Esophagus mucosa (tissue), 1 donor: Measurements from ENCODE around the gene DCUN1D3. TPM values are rescaled to one million over a fixed set of nuclear protein-coding genes. Genes with fewer than 3 reads are reported as not detected.
"Not testable (repeated sequence)": the region's sequence is repeated elsewhere in the genome, so short reads cannot be mapped to it uniquely, and the experiment has no call there.

Experiments
- ATAC-seq: fragments of 200-7000 bp; cut with Tn5 transposase; one replicate; pipeline ENCODE4 v1.9.1; 2020
- total RNA-seq: library from RNA; stranded (reverse); gene quantifications from one replicate; pipeline ENCODE4 v1.2.4, GENCODE V29; 2023
- donor health status: DM: yes; HTN: yes; CAD: no.

Gene DCUN1D3
- total RNA-seq, 1 donor from 2014 or later, result 17.1 TPM

GRCh38 chr16:20822521-20823325 lies 77.4 kb downstream of the DCUN1D3 start:
- ATAC-seq, result no peak

DNA sequence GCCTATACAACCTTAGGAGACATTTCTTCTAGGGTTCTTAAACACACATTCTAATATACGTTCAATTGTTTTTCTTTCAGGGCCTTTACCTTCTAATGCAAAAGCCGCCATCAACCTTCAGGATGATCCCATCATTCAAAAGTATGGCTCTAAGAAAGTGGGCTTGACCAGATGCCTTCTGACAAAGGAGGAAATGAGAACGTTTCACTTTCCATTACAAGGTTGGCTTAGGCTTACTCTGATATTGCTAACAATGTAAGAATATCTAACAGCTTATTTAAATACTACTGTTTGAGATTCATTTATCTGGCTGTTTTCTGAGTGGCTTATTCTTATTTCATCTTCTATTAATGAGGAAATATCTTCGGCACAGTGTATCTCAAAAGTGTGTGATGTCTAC lies 78.5 kb downstream of the DCUN1D3 start:
- no peak for ATAC-seq

DNA sequence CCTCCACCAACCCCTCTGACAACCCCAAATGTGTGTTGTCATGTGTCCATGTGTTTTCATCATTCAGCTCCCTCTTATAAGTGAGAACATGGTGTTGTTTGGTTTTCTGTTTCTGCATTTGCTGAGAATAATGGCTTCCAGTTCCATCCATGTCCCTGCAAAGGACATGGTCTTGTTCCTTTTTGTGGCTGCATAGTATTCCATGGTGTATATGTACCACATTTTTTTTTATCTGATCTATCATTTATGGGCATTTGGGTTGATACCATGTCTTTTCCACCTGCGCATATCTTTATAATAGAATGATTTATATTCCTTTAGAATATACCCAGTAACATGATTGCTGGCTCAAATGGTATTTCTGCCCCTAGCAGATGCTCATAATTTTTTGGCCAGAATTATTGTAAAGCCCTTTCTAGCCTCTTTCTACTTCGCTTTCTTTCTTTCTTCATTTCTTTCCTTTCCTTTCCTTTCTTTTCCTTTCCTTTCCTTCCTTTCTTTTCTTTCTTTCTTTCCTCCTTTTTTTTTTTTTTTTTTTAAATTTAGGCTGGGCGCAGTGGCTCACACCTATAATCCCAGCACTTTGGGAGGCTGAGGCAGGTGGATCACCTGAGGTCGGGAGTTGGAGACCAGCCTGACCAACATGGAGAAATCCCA lies 81.1 kb downstream of the DCUN1D3 start:
- ATAC-seq, result no peak

GRCh38 chr16:20814784-20815183 lies 85.4 kb downstream of the DCUN1D3 start:
- ATAC-seq, result no peak

DNA sequence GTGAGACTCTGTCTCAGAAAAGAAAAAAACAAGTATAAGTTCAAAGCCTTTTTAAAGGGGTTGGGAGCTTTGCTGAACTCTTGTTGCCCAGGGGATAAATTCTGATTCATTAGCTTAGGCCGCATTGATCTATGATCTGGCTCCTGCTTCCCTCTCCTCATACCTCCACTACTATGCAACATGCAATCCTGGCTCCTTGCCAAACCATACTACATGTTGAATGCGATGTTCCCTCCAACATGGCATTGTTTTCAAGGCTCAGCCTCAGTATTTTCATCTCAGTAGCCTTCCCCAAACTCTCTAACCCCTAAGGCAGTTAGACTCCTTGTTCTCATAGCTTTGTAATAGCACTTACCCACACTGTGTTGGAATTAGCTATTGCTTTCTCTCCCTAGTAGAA lies 87.6 kb downstream of the DCUN1D3 start:
- no peak for ATAC-seq

DNA sequence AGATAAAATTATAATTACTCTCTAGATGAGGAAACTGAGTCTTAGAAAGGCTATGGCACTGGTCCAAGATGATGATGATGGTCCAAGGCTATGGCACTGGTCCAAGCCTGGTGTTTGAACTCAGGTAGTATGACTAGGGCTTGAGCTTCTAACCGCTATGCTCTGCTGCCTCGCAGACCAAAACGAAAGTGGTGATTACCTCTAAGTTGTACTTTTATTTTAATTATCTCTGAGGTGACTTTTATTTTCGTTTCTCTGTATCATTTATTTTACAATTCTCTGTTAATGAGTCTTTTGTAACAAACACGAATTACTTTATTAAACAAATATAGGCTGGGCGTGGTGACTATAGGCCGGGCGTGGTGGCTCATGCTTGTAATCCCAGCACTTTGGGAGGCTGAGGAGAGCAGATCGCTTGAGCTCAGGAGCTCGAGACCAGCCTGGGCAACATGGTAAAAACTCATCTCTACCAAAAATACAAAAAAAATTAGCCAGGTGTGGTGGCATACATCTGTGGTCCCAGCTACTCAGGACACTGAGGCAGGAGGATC lies 88.2 kb downstream of the DCUN1D3 start:
- no peak for ATAC-seq

DNA sequence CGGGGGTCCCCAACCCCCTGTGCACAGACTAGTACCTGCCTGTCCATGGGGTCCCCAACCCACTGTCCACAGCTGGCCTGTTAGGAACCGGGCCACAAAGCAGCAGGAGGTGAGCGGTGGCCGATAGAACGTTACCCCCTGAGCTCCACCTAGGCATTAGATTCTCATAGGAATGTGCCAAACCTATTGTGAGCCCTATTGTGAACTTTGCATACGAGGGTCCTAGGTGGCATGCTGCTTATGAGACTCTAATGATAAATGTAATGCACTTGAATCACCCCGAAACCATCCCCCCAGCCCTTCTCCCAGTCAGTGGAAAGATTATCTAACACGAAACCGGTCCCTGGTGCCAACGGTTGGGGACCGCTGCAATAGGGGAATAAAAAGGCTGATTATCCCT lies 92.3 kb downstream of the DCUN1D3 start:
- no peak for ATAC-seq

DNA sequence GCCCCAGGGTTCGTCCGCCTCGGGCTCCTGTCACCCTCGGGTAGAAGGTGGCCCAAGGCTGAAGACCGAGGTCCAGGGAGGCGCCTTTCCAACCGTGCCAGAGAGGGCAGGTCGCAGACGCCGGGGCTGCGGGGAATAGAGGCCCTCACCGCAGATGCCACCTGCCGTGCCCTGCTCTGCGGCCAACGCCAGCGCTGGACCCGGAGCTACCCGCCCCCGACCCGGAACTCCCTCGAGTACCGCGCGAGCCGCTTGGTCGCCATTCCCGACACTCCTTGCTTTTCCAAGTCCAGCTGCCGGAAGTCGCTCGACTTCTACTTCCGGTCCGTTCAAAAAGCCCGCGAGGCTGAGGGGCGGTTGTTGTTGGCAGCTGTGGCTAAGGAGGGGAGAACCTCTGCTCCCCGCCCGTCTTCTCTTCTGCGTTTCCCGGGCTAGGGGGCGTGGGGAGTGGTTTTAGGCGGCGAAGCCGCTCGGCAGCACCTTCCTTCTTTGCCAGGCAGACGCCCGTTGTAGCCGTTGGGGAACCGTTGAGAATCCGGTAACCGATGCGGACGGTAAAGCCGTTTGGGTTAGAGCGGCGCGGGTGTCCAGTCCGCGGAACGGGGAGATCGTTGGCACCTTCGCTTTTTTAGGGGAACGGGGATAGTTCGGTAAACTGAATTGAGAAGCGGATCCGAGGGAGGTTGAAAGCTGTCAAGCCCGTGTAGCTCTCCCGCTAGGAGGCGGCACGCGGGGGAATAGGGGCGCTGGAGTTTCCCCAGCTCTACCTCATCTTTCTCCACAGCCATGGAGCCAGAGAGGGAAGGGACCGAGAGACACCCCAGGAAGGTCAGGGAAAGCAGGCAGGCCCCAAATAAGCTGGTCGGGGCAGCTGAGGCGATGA lies 93.7 kb downstream of the DCUN1D3 start, which contains the start of the genes ERI2 and REXO5:
Gene ERI2 (minus strand): TSS at position 305 of the 883 bp plus-strand sequence. CDS start 42 bp downstream, at position 263.
Gene REXO5 (plus strand): TSS at position 360 of the 883 bp plus-strand sequence. CDS start 427 bp downstream, at position 787.
- ATAC-seq, result peak; percentile 92

GRCh38 chr16:20805684-20806167 lies 94.4 kb downstream of the DCUN1D3 start:
- not testable (repeated sequence) for ATAC-seq

Other genes with a start within 250 kb of the DCUN1D3 start
- 0.64 TPM for gene ACSM1, start 202.7 kb downstream of the DCUN1D3 start, total RNA-seq
- gene THUMPD1, start 158.5 kb downstream of the DCUN1D3 start, total RNA-seq, result 15.1 TPM
- 1.5 TPM for gene ACSM3, start 136.3 kb downstream of the DCUN1D3 start, total RNA-seq
- 15.4 TPM for gene ERI2, start 93.9 kb downstream of the DCUN1D3 start, total RNA-seq
- gene REXO5, start 93.8 kb downstream of the DCUN1D3 start, total RNA-seq, result 2.5 TPM
- 15.1 TPM for gene LYRM1, start 413 bp upstream of the DCUN1D3 start, total RNA-seq